Neutrophil (primary cell): ENCODE results near the gene ARVCF.

Experiments
- H3K27ac ChIP-seq: fragments of 200-600 bp; sonication (generic); 2 replicates; pipeline ENCODE4 v1.5.1; 2016; ENCODE audit warnings: mild to moderate bottlenecking, moderate library complexity
- H3K27me3 ChIP-seq: fragments of 200-600 bp; sonication (generic); 2 replicates; pipeline ENCODE4 v1.6.0; 2016; ENCODE audit warnings: mild to moderate bottlenecking
- H3K36me3 ChIP-seq: fragments of 200-600 bp; sonication (generic); 2 replicates; pipeline ENCODE4 v1.5.1; 2017
- H3K4me1 ChIP-seq, 2 experiments: fragments of 200-600 bp in 1 of 2; sonication (generic) in 1 of 2; 1 replicate in 1 of 2; 2 replicates in 1 of 2; pipeline versions ENCODE4 v1.5.1 to v1.6.1; 2013 to 2016; ENCODE audit warnings: low read depth in 1 of 2, low read length in 1 of 2, mild to moderate bottlenecking in 1 of 2, moderate library complexity in 1 of 2; ENCODE audit not compliant: control insufficient read depth in 1 of 2, insufficient read depth in 1 of 2
- H3K4me3 ChIP-seq, 2 experiments: fragments of 200-600 bp in 1 of 2; sonication (generic) in 1 of 2; 1 replicate in 1 of 2; 2 replicates in 1 of 2; pipeline ENCODE4 v1.5.1; 2013 to 2016; ENCODE audit warnings: low read depth in 1 of 2, low read length in 1 of 2, mild to moderate bottlenecking in 1 of 2, moderate library complexity in 1 of 2
- H3K9me3 ChIP-seq: fragments of 200-600 bp; sonication (generic); 2 replicates; pipeline ENCODE4 v1.5.1; 2016
- TF ChIP-seq, protein P1 (sequence below): fragments of 200-600 bp; sonication (generic); IDR thresholded peaks from 2 replicates; pipeline ENCODE4 v1.5.1; 2016; ENCODE audit warnings: antibody characterized with exemption

ARVCF gene

DNA sequence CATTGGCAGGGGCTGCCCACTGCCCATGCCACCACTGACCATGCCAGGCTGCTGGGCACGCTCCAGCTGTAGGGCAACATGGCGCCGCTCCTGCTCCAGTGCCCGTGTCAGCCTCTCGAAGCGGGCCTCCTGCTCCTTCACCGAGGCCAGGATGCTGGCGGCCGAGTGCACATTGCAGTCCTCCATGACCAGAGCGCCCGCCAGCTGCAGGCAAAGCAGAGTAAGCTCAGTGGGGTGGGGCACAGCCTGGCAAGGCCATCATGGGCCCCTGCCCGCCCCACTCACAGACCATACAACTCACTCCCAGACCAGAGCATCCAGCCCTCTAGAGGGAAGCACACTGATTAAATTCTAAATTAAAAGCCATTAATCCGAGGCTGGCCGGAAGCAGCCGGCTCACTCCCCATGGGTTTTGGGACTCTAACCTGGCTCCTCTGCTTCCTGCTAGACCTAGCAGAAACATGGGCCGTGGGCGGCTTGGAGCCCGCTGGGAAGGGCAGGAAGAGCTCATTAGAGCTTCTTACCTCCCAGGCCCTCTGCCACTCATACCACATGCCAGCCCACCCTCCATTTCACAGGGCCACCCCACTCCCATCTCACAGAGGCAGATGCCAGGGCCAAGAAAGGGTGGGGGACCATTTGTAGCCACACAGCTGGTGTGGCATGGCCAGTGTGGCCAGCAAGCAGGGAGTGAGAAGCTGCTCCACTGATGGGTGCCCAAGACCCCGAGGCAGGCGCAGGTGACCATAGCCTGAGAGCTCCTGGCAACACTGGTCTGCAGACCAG is 25.8 kb downstream of the ARVCF start:
- H3K27me3 ChIP-seq = peaks cover 22% of the 10 kb centered on the region
- no peaks in the 10 kb centered on the region for H3K9me3 ChIP-seq
- no peak overlapping the region for H3K27ac ChIP-seq
- peaks cover 9 to 12% of the 10 kb centered on the region in 2 experiments for H3K4me1 ChIP-seq
- no peak overlapping the region for H3K4me3 ChIP-seq
- no peaks in the 10 kb centered on the region for H3K36me3 ChIP-seq
- TF ChIP-seq, protein P1, sequence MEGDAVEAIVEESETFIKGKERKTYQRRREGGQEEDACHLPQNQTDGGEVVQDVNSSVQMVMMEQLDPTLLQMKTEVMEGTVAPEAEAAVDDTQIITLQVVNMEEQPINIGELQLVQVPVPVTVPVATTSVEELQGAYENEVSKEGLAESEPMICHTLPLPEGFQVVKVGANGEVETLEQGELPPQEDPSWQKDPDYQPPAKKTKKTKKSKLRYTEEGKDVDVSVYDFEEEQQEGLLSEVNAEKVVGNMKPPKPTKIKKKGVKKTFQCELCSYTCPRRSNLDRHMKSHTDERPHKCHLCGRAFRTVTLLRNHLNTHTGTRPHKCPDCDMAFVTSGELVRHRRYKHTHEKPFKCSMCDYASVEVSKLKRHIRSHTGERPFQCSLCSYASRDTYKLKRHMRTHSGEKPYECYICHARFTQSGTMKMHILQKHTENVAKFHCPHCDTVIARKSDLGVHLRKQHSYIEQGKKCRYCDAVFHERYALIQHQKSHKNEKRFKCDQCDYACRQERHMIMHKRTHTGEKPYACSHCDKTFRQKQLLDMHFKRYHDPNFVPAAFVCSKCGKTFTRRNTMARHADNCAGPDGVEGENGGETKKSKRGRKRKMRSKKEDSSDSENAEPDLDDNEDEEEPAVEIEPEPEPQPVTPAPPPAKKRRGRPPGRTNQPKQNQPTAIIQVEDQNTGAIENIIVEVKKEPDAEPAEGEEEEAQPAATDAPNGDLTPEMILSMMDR = no peak

DNA sequence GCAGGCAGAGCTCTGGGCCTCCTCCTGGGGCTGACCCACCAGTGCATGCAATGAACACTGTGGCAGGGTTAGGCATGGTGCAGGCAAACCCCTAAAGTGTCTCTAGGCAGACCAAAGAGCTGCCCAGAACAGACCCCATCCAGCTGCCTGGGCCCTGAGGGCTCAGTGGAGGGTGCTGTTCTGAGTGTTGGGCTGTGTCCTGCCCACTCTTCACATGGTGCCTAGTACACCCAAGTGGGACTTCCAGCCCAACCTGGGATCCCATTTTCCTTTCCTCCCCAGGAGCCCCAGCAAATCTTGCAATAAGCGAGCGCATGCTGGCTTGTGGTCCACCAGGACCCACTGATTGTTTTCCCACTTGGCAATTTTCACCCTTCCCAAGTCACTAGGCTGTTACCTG is 26.4 kb downstream of the ARVCF start:
- Histone ChIP-seq H3K4me3 (no peak overlapping the region), H3K9me3 (no peaks in the 10 kb centered on the region), H3K27me3 (peaks cover 28% of the 10 kb centered on the region), H3K4me1 (peaks cover 9 to 12% of the 10 kb centered on the region in 2 experiments), H3K36me3 (no peaks in the 10 kb centered on the region), H3K27ac (no peak overlapping the region)
- TF ChIP-seq, protein P1 = no peak

DNA sequence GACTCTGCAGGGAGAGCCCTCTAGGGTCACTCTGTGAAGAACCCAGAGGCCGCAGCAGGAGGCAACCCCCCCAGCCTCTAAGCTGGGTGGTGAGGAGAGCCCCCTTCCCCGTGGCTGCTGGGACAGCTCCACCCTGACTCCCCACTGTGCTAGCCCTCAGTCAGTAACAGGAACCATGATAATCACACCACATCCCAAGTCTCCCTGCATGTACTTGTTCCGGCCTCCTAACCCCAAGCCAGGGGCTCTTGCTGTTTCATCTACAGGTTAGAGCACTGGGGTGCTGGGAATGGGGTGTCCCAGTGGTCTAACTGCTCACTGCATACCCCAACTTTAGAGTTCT is 26.9 kb downstream of the ARVCF start:
- Histone ChIP-seq H3K9me3 (no peaks in the 10 kb centered on the region), H3K36me3 (no peaks in the 10 kb centered on the region), H3K27me3 (peaks cover 31% of the 10 kb centered on the region), H3K4me3 (no peak overlapping the region), H3K27ac (no peak overlapping the region), H3K4me1 (peaks cover 9 to 12% of the 10 kb centered on the region in 2 experiments)
- TF ChIP-seq, protein P1 = no peak

DNA sequence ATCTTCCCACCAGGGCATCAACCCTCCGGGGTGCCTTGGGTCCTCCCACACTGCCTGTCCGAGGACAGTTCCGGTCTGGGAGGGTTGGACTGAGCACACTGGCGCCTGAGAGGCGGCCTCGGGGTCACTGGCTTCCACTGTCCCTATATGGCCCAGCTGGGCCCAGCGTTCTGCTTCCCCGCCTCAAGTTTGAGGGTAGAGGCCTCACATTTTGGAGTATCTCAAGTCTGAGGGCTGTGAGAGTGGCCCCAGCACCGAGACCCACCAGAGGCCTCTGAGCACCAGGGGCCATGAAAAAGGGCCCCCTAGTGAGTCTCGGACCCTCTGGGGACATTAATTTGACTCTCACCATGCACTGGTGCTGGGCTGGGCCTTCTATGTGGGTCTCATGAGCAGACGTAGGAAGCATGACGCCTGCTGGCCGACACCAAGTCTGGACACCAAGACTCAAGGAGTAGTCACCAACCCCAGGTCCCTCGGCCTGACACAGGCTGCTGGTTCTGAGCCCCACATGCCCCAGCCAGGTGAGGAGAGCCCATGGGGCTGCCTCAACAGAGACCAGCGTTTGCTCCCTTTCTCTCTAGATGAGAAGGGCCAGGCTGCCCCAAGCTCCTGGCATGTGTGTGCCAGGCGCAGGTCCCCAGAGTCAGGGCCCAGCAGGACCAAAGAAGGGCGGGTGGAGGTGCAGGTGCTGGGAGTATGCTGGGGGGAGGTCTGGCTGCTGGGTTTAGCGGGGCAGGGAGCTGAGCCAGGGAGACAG is 27.5 kb downstream of the ARVCF start:
- TF ChIP-seq, protein P1 = no peak
- Histone ChIP-seq H3K36me3 (no peaks in the 10 kb centered on the region), H3K4me1 (peaks cover 9 to 12% of the 10 kb centered on the region in 2 experiments), H3K4me3 (no peak overlapping the region), H3K27ac (no peak overlapping the region), H3K27me3 (peaks cover 31% of the 10 kb centered on the region), H3K9me3 (no peaks in the 10 kb centered on the region)

DNA sequence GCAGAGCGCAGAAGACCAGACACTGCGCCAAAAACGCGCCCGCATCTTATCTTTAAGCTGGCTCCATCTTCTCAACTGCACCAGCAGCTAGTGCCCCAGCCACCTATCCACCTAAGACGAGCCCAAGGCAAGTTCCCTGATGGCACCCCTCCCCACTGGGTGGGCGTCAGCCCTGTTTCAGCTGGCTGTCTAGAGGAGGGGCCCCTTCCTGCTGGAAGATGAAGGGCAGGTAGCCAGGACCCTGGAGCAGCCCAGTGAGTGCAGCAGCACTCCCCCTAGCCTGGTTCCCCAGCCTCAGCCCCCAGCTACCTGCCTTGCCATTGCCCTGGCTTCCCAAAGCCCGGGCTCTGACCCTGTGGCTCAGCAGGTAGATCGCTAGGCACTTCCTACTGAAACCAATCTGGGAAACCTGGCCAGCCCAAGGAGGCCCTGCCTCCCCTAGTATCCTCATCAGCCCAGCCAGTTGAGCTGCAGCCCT is 28.3 kb downstream of the ARVCF start:
- no peak overlapping the region for H3K27ac ChIP-seq
- peaks cover 31% of the 10 kb centered on the region for H3K27me3 ChIP-seq
- no peak overlapping the region for H3K4me3 ChIP-seq
- H3K36me3 ChIP-seq = no peaks in the 10 kb centered on the region
- H3K9me3 ChIP-seq = no peaks in the 10 kb centered on the region
- TF ChIP-seq, protein P1 = no peak
- peaks cover 9 to 12% of the 10 kb centered on the region in 2 experiments for H3K4me1 ChIP-seq
